Ecto neural progenitor cell (in vitro differentiated cells): ENCODE data around the gene ABCE1.
"Not testable (repeated sequence)": the region's sequence is repeated elsewhere in the genome, so short reads cannot be mapped to it uniquely, and the experiment has no call there.

Source experiments
- DNase-seq: peaks from one replicate; pipeline ENCODE4 v3.0.0-alpha.2; 2018; ENCODE audit warnings: low spot score

The ABCE1 gene

GRCh38 chr4:145103496-145103895 is 5.4 kb downstream of the ABCE1 start:
- no peak for DNase-seq

- DNase-seq, result no peak
Measured at GRCh38 chr4:145107126-145107525, 9.0 kb downstream of the ABCE1 start.

DNA sequence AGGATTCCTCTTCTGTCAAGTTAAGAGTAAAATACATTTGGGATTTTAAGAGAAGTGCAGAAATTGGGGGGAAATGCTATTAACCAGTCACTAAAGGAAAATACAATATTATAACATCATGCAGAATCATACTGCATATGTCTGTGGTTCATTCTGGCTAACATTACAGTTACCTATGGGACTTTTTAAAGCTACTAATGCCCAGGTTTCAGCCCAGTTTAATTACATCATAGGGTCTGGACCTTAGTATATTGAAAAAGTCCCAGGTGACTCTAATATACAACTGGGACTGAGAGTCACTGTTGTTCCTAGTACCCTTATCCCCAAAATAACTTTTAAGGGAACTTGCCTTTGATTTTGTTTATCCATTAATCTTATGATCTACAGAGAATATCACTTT is 10.0 kb downstream of the ABCE1 start:
- DNase-seq, result no peak

GRCh38 chr4:145125396-145125795 is 27.3 kb downstream of the ABCE1 start:
- no peak for DNase-seq

DNA sequence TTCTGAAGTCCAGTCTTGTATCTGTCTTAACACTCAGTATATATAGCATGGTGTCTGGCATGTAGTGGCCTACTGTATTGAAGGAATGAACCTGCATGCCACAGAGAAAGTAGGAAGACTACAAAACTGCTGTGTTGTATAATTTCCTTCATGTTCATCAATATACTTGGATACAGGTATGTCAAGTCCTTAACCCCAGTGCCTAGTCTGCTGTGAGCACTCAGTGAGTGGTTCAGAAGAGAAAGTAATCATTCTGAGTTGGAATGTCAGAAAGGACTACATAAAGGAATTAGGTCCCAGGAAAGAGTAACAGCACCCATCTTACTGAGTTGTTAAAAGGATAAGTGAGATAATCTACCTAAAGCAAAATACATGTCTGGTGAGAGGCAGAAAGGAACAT is 32.0 kb downstream of the ABCE1 start:
- DNase-seq, result no peak

GRCh38 chr4:145130788-145131399 is 32.8 kb downstream of the ABCE1 start:
- DNase-seq, result no peak

DNA sequence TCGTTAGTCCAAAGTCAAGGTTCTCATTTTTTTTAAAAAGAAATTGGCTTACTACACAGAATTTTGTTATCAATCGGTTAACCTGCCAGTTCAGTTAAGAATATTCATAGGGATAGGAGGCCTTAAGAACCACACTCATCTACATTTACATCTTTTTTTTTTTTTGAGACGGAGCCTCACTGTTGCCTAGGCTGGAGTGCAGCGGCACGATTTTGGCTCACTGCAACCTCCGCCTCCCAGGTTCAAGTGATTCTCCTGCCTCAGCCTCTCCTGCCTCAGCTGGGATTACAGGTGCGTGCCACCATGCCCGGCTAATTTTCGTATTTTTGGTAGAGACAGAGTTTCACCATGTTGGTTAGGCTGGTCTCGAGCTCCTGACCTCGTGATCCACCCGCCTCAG is 33.7 kb downstream of the ABCE1 start:
- DNase-seq, result no peak

DNA sequence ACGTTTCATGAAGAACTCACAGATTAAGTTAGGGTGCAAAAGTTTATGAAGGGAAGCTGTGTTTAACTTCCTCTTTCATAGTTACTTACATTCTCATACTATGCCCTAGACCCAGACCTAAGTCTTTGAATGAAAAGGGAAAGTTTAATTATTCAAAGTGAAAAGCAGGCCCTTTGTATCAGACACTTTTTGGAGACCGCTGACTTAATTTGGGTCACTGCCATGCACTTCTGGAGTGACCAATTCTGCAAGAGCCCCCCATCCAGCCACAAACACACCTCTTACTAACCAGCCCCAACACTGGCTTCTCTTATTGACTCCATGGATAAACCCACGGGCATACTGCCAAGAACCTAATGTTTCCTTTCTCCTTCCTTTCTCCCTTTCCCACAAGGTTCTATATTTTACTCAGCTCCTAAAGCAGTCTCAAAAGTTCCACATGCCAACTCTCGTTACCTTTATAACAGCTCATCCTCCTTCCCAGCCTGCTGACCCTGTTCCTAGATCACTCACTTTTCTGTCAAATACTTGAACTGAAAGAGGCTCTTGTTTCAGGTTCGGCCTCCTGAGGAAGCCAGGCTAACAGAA is 34.5 kb downstream of the ABCE1 start:
- no peak for DNase-seq

DNA sequence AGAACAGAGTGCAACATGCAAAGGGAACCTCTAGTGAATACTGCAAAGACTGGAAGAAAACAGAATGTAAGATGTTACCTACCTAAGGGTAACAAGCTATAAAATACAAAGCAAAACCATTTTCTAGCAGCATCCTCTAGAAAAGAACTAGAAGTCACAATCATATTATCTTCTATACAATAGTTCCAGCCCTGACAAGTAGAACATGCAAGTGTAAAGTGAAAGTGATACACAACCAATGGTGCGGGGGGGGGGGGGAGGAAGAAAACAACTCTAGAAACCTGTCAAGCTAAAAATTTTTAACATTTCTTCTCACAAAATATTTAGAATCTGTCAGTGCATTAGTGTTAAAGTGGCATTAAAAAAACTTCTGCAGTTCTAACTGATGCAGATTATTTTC is 38.1 kb downstream of the ABCE1 start:
- not testable (repeated sequence) for DNase-seq

- no peak for DNase-seq
Measured at GRCh38 chr4:145148980-145149379, 50.9 kb downstream of the ABCE1 start.

DNA sequence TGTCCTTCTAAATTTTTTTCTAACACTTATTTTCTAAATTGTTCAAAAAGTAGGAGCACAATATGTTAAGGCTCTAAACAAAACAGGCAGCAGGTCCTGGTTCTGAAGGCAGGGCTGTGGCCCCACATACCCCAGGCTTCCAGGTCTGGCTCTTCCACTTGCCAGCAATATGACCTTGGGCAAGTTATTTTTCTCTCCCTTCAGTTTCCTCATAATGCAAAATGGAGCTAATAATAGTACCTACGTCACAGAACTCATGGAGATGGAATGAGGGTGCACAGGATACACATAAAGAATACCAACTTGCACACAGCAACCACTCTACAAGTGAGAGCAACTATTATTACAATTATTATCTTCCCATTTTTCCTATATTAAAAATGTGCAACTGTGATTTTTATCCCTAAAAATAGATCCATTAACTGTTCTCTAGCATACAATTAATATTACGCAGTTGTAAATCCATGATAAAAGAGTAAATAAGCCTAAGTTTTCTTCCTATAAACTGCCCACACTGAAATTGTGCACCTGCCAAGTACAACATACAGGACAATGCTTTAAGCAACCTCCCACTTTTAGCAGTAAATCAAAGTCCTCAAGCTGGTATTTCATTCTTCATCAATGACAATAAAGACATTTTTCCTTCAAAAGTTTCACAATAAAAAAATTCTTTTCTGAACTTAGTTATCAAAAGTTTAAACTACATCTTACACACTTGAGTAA is 55.2 kb downstream of the ABCE1 start:
- DNase-seq, result no peak

- no peak for DNase-seq
Measured at GRCh38 chr4:145153904-145154298, 55.8 kb downstream of the ABCE1 start.

- no peak for DNase-seq
Measured at GRCh38 chr4:145154573-145154972, 56.5 kb downstream of the ABCE1 start.

DNA sequence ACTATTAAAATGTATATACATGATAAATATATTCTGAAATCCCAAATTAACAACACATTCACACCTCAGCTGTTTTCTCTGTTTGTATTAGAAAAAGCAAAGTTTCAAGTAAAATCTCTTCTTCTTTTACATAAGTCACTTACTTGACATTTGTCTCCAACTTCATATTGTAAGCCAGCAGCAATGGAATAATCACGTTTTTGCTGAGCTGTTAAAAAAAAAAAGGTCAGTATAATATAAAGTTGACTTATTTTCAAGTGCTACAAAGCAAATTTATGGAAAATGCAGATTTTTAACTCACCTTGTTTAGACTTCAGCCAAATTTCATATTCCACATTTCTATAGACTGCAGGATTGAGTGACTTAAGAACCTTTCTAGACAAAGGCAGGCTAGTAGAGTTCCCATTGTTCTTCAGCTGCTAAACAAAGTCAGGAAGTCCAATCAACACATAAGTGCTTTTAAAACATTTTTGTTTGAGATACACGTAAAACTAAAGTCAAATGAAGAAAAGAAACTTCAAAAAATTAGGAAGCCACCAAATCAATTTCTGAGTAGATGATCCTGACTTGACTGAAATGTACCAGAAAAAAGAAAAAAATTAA is 57.3 kb downstream of the ABCE1 start:
- DNase-seq, result no peak

GRCh38 chr4:145156986-145157385 is 58.9 kb downstream of the ABCE1 start:
- DNase-seq, result no peak

- no peak for DNase-seq
Measured at GRCh38 chr4:145161549-145161948, 63.4 kb downstream of the ABCE1 start.

- no peak for DNase-seq
Measured at GRCh38 chr4:145167887-145168286, 69.8 kb downstream of the ABCE1 start.

- DNase-seq, result no peak
Measured at GRCh38 chr4:145168581-145169187, 70.6 kb downstream of the ABCE1 start.

DNA sequence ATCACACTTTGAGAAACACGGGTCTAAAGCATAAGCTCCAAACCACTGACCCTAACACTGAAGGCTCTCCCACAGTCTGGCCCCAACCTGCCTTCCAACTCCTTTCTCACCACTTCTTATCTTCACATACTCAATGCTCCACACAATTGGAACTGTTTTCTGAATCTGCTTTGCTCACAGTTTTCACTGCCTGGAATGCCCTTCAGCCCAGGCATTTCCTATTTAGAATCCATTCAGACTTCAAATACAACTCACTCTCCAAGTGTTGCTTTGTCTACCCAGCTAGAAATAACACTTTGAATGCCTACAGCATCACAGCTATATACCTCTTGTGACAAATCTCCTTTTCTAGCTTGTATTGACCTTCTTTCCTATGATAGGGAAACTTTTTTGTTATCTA is 72.1 kb downstream of the ABCE1 start:
- DNase-seq, result no peak

- no peak for DNase-seq
Measured at GRCh38 chr4:145171911-145172310, 73.8 kb downstream of the ABCE1 start.

DNA sequence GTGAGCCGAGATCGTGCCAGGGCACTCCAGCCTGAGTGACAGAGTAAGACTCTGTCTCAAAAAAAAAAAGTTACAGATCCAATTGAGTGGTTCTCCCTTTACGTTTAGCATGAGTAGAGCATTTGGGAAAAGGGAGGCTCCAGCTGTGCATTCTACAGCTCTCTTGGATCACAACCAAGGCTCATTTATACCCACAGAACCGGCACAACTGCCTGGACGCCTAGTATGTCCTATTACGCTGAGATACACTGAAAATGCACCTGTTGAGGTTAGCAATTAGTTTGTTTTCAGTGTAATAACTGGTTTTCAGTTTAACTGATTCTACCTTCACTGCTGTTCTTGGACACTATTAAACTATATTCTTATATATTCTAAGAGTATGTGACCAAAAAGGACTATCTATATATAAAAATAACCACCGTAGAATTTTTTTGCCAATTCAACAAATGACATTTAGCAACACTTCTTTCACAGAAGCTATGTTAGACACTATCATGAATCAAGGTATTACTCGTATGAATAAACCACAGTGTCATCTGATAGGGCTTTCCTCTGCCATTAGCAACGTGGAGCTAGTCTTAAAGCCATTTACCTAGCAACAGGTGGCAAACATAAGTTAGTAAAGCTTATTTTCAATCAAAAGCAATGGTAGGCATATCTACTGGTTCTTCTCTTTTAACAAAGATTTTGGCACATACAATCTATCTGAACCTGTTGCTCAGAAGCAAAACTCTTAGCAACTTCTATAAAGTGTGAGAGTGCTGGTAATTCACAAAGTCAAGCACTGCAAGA is 78.7 kb downstream of the ABCE1 start:
- DNase-seq, result no peak

- no peak for DNase-seq
Measured at GRCh38 chr4:145177511-145177905, 79.4 kb downstream of the ABCE1 start.
